GM12874 (cell line): ENCODE results near the gene TMUB2.

Experiments used
- TF ChIP-seq, protein P1 (sequence below): IDR thresholded peaks from 2 replicates; pipeline ENCODE4 v1.5.1; 2011; ENCODE audit warnings: low read depth, mild to moderate bottlenecking, control low read depth, low read length, moderate library complexity; ENCODE audit not compliant: insufficient read depth

The TMUB2 gene

DNA sequence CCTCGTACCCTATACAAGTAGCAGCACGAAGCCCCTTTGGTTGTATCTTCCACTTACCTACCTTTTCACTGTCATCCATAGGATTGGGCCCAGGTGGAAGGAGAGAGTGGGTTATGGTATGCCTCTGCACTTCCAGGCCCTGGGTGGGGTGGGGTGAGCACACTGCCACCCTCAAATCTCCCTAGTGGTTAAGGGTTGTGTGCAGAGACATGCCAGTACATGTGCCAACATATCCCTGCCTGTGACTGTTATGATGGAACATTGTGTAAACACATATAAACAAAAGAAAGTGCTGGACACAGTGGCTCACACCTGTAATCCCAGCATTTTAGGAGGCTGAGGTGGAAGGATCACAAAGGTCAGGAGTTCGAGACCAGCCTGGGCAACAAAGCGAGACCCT is 33.9 kb upstream of the TMUB2 start:
- TF ChIP-seq, protein P1, sequence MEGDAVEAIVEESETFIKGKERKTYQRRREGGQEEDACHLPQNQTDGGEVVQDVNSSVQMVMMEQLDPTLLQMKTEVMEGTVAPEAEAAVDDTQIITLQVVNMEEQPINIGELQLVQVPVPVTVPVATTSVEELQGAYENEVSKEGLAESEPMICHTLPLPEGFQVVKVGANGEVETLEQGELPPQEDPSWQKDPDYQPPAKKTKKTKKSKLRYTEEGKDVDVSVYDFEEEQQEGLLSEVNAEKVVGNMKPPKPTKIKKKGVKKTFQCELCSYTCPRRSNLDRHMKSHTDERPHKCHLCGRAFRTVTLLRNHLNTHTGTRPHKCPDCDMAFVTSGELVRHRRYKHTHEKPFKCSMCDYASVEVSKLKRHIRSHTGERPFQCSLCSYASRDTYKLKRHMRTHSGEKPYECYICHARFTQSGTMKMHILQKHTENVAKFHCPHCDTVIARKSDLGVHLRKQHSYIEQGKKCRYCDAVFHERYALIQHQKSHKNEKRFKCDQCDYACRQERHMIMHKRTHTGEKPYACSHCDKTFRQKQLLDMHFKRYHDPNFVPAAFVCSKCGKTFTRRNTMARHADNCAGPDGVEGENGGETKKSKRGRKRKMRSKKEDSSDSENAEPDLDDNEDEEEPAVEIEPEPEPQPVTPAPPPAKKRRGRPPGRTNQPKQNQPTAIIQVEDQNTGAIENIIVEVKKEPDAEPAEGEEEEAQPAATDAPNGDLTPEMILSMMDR: no peak

DNA sequence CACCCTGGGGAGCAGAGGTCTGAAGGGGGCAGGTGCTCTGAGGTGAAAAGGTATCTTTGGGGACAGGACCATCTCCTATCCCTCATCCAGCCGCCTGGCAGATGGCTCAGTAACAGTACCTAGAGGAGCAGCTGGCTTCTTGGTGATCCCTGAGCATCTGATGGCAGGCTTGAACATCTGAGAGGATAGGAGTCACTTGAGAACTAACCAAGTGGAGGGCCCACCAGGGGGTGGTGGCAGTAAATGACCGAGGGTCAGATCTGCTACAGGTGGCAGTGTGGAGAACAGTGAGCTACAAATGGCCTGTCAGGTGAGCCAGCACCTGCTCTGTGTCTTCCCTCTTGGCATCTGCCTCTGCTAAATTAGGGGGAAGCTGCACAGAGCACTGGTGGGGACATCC is 31.3 kb upstream of the TMUB2 start:
- TF ChIP-seq, protein P1: no peak

DNA sequence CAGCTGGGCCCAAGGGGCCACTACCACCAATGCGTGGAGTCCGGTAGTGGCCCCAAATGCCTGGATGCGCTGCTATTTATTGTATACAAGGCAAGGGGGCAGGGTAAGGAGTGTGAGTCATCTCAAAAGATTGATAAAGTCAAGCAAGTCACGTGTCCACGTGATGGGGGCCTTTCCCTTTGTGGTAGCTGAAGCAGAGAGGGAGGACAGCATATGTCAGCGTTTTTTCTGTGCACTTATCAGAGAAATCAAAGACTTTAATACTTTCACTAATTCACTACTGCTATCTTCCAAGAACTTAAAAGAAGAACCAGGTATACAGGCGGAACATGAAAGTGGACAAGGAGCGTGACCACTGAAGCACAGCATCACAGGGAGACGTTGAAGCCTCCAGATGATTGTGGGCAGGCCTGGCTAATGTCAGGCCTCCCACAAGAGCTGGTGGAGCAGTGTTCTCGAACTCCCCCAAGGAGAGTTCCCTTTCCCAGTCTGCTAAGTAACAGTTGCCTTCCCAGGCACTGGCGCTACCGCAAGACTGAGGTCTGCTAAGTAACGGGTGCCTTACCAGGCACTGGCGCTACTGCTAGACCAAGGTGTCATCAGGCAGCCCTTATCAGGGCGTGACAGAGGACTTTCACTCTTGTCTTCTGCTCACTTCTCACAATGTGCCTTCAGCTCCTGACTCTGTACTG is 27.1 kb upstream of the TMUB2 start:
- TF ChIP-seq, protein P1: no peak

DNA sequence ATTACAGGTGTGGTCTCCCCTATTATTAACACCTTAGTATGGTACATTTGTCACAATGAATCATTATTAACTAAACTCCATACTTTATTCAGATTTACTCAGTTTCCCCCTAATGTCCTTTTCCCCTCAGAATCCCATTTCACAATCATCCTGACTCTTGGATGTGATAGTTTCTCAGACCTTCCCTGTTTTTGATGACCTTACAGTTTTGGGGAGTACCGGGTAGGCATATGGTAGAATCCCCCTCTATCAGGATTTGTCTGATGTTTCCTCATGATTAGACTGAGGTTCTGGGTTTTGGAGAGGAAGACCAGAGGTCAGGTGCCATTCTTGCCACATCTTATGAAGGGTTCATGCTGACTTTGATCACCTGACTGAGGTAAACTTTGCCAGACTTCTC is 22.3 kb upstream of the TMUB2 start:
- TF ChIP-seq, protein P1: no peak

DNA sequence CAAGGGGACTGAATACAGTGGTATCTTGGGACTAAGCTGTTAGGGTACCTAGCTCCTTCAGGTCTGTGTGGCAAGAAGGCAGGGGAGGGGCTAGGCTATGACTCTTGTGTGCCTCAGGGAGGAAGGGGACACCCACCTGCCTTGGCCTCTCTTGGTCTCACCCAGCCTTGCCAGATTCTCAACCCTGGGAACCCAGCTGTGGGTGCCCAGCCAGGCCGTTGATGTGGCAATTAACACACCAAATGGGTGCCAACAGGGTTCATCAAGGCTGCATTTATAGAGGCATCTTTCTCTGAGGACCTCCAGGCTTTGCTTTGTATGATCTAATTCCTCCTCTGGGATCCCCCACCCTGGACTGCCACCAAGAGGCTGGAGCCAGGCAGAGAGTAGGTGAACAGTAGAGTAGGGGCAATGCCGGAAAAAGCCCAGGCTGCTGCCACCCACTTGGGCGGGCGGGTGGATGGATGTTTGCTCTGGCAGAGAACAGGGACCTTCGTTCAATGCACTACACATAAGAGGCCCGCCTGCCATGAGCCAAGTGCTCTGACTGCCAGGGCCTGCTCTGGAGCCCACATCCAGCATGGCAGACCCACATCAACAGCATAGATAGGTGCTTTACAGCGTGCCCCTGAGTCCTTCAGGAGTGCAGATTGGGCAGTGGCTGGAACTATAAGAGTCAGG is 19.5 kb upstream of the TMUB2 start:
- TF ChIP-seq, protein P1: no peak

DNA sequence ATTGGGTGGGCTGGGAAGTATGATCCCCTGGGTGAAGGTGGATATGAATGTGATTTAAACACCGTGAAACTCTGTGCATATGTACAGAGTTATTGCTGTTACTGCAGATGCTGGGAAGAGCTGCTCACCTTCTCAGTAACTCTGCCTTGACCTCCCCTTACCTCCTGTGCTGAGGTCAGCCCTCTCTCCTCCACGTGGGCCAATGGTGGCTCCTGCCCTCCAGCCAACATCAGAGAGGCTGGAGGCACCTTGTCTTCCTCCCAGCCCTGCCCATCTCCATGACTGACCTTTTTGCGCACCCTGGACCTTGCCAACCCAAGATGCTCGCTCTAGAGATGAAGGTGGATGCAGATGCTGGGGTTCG is 16.7 kb upstream of the TMUB2 start:
- TF ChIP-seq, protein P1: no peak

DNA sequence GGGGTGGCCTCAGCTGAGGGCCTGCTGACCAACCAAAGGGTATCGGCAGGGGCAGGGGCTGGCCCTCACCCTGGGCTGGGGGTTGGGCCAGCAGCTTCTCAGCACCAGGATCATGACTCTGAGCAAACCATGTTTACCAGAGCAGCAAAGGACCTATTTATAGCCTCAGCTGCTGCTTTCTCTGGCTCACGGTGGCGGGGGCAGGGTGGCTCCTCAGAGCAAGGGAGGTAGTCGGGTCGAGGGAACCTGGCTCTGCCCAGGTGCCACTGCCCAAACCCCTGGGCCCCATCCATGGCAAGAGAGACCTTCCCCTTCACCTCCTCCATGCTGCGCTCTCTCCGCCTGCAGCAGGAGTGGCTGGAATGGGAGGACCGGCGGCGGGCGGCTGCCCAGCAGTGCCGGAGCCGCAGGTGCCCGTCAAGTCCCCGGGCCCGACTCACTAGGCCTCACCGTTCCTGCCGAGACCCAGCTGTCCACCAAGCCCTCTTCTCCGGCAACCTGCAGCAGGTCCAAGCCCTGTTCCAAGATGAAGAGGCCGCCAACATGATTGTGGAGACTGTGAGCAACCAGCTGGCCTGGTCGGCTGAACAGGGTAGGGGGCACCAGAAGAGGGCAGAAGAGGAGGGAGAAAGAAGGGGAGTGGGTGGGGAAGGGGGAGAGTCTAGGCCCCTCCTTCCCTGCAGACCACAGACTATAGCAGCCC is 16.1 kb upstream of the TMUB2 start, which contains the start of gene ASB16:
TSS of gene ASB16 (plus strand) at position 206 of the 703 bp plus-strand sequence. CDS start at position 292, 86 bp downstream.
- TF ChIP-seq, protein P1: no peak
